Osteoblast (primary cell): ENCODE results near the gene PLEKHG4B. TPM values are rescaled to one million over a fixed set of nuclear protein-coding genes. Genes with fewer than 3 reads are reported as not detected.
A peak's percentile ranks its signal among the peaks of the same experiment; 100 is the strongest.

Experiments used
- DNase-seq: peaks from one replicate; pipeline ENCODE4 v3.0.0; 2011; ENCODE audit warnings: low spot score, mixed read lengths; ENCODE audit not compliant: insufficient read length; ENCODE audit errors: missing footprints
- H2AFZ ChIP-seq: 2 replicates; pipeline ENCODE4 v1.6.0; 2011; ENCODE audit warnings: mild to moderate bottlenecking, low read length
- H3K27ac ChIP-seq: 2 replicates; pipeline ENCODE4 v1.5.1; 2011; ENCODE audit warnings: mild to moderate bottlenecking, low read depth, low read length, moderate library complexity
- H3K27me3 ChIP-seq: 2 replicates; pipeline ENCODE4 v1.6.0; 2012; ENCODE audit warnings: mild to moderate bottlenecking, control low read depth, inconsistent platforms, low read length, moderate library complexity; ENCODE audit not compliant: insufficient read depth
- H3K36me3 ChIP-seq: 2 replicates; pipeline ENCODE4 v1.5.1; 2011; ENCODE audit warnings: mild to moderate bottlenecking, low read length, control low read depth, moderate library complexity; ENCODE audit not compliant: insufficient read depth
- H3K4me1 ChIP-seq: 2 replicates; pipeline ENCODE4 v1.5.1; 2011; ENCODE audit warnings: mild to moderate bottlenecking, low read length, control low read depth, moderate library complexity; ENCODE audit not compliant: insufficient read depth
- H3K4me2 ChIP-seq: 2 replicates; pipeline ENCODE4 v1.6.0; 2011; ENCODE audit warnings: mild to moderate bottlenecking, low read length; ENCODE audit not compliant: insufficient read depth
- H3K4me3 ChIP-seq: fragments of 200-600 bp; sonication (generic); 3 replicates; pipeline ENCODE4 v1.5.1; 2012; ENCODE audit warnings: mild to moderate bottlenecking, low read length, inconsistent platforms; ENCODE audit not compliant: insufficient read depth
- H3K79me2 ChIP-seq: 2 replicates; pipeline ENCODE4 v1.6.0; 2012; ENCODE audit warnings: mild to moderate bottlenecking, low read length, control low read depth, inconsistent platforms; ENCODE audit not compliant: insufficient read depth
- H3K9me3 ChIP-seq: 2 replicates; pipeline ENCODE4 v1.5.1; 2011; ENCODE audit warnings: low read depth, low read length, control low read depth
- H4K20me1 ChIP-seq: 2 replicates; pipeline ENCODE4 v1.6.0; 2012; ENCODE audit warnings: mild to moderate bottlenecking, low read length, control low read depth; ENCODE audit not compliant: insufficient read depth
- CTCF ChIP-seq: IDR thresholded peaks from 2 replicates; pipeline ENCODE4 v1.5.1; 2011; ENCODE audit warnings: mild to moderate bottlenecking, low read depth, low read length, moderate library complexity; ENCODE audit errors: extremely low read depth
- total RNA-seq: library from RNA; depleted of rRNA; stranded (reverse); fragments of >200 nt; gene quantifications from 2 replicates; pipeline ENCODE4 v1.2.3, GENCODE V29; 2012

The PLEKHG4B gene
- total RNA-seq, 1 donor = 0.36 TPM

DNA sequence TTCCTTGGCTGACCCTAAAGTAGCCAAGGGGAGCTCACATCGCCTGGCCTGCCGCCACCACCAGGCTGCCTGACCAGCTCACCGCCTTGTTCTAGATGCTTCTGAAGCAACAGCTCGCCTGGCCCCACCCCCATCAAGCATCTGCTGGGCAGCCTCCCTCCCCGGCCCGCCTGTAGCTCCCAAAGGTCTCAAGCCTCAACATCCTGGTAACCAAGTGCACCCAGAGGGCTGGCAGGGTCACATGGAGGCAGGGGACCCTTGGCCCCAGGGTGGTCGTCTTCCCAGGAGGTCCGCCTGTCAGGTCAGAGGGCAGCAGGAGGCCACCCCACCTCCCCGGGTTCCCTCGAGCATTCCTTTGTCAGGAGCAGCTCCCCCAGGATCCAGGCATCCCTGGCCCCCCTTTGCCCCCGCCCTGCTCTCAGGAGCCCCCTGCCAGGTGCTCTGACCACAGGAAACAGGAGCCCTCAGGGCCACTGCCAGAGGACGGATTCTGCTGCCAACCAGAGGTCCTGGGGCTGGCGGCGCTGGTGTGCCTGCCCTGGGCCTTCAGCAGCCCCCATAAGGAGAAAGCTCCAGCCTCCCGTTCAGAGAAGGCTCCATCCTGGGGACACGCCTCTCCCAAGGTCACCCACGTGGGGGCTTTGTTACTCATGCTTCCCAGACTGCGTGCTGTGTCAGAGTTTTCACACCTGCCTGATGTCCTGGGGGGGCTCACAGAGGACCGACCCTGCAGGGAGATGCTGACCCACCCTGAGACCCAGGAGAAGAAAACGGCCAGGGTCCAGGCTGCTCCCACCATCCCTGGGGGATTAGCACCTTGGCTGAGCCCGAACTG, 95.9 kb downstream of the PLEKHG4B start:
- Histone ChIP-seq H3K4me1 (peaks cover 4% of the 10 kb centered on the region), H3K27ac (no peak overlapping the region), H3K27me3 (peaks cover 34% of the 10 kb centered on the region), H2AFZ (peak overlapping the region; percentile 69), H3K4me3 (peak overlapping the region; percentile 31), H4K20me1 (peaks cover 4% of the 10 kb centered on the region), H3K4me2 (peak overlapping the region; percentile 80), H3K9me3 (no peaks in the 10 kb centered on the region), H3K79me2 (no peaks in the 10 kb centered on the region), H3K36me3 (no peaks in the 10 kb centered on the region)
- peak; percentile 66 for DNase-seq
- TF ChIP-seq CTCF = no peak

DNA sequence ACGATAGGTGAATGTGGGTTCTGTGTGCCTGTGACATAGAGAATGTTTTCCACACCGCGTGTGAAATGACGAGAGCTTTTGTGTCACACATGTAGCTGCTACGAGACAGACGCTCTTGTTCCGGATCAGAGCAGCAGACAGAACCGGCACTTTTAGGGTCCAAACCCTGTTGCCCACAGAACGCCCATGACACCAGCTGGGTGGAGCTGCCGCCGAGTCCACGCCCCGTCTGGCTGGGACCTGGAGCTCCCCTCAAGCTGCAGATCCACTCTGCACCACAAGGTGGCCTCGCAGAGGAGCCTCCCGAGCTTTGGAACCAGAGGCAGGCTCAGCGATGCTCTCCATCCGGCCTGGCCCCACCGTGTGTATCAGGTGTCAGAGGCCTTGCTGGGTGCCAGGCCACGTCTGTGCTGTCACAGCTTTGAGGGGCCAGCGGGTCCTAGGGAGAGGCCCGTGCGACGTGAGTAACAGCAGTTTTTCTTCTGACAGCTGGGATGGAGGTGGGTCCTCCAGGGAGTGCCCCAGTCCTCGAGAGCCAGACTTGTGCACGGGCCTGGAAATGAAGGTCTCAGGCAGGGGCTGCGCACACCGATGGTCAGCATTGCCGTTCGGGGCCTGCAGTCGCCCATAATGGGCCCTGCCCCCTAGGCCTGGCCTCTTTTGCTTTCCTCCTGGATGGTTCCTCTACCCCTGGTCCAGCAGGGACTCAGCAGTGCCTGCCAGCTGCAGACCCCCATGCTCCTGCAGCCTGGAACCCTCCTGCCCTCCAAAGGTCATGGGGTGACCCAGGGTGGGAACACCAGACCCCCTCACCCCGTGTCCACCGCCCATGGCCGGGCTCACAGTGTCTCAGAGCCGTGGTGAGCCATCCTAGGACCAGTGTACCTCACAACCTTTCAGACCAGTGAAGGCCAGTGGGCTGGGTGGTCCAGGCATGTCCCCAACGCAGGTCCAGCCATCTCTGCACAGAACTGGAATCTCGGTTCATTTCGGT, 96.8 kb downstream of the PLEKHG4B start:
- Histone ChIP-seq H3K27me3 (peaks cover 34% of the 10 kb centered on the region), H3K4me2 (peak overlapping the region; percentile 80), H2AFZ (peak overlapping the region; percentile 69)

DNA sequence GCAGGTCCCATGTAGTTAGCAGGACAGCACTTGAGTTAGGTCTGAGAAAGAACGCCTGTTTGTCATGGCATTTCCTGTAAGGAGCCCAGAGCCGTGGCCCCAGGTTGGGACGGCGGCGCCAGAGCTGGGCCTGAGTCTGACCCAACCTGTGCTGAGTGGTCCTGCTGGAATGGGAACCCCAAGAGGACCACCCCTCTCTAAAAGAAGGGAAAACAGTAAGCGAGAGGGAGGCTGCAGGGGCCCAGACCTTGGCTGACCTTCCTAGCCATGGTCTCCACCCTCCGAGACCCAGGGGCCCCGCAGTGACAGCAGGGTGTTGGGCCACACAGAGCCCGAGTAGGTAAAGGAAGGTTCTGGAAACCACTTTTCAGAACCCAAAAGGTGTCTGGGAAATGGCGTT, 97.5 kb downstream of the PLEKHG4B start:
- no peak for DNase-seq
- Histone ChIP-seq H3K27me3 (peaks cover 36% of the 10 kb centered on the region), H3K9me3 (no peaks in the 10 kb centered on the region), H4K20me1 (peaks cover 4% of the 10 kb centered on the region), H3K27ac (no peak overlapping the region), H3K4me2 (no peak overlapping the region), H3K36me3 (no peaks in the 10 kb centered on the region), H3K4me1 (peaks cover 4% of the 10 kb centered on the region), H2AFZ (no peak overlapping the region), H3K4me3 (no peak overlapping the region), H3K79me2 (no peaks in the 10 kb centered on the region)
- TF ChIP-seq CTCF = no peak

More for the DNA sequence above, 96.8 kb downstream of the PLEKHG4B start:
- DNase-seq = peak; percentile 99
- H4K20me1 ChIP-seq = peaks cover 4% of the 10 kb centered on the region
- no peaks in the 10 kb centered on the region for H3K79me2 ChIP-seq
- TF ChIP-seq CTCF = peak; percentile 92
- H3K4me3 ChIP-seq = peak overlapping the region; percentile 31
- H3K27ac ChIP-seq = no peak overlapping the region
- no peaks in the 10 kb centered on the region for H3K36me3 ChIP-seq
- H3K4me1 ChIP-seq = peaks cover 4% of the 10 kb centered on the region
- H3K9me3 ChIP-seq = no peaks in the 10 kb centered on the region

DNA sequence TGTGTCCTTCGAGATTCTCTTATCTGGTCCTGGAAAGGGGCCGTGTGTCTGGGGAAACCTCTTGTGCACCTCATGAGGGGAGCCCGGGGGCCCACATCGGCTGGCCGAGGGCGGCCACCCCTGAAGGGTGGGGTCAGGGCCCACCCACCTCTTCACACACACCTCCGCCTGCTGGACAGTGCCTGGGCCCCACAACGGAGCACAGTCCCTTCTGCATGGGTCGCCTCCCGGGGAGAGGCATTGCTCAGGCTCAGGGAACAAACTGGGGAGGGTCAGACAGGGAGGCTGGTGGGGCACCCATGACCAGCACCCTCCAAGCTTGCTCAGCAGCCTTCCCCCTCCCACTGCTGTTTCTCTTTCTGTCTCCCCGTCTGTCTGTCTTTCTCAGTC, 98.0 kb downstream of the PLEKHG4B start:
- TF ChIP-seq CTCF = no peak
- no peak overlapping the region for H3K4me3 ChIP-seq
- H3K79me2 ChIP-seq = no peaks in the 10 kb centered on the region
- peak; percentile 30 for DNase-seq
- H3K4me2 ChIP-seq = no peak overlapping the region
- H4K20me1 ChIP-seq = peaks cover 4% of the 10 kb centered on the region
- H3K9me3 ChIP-seq = no peaks in the 10 kb centered on the region
- peaks cover 4% of the 10 kb centered on the region for H3K4me1 ChIP-seq
- no peaks in the 10 kb centered on the region for H3K36me3 ChIP-seq
- no peak overlapping the region for H2AFZ ChIP-seq
- no peak overlapping the region for H3K27ac ChIP-seq
- peaks cover 36% of the 10 kb centered on the region for H3K27me3 ChIP-seq
